Inflammatory macrophage treated with lipopolysaccharide for 4 hours (primary cell): Measurements from ENCODE around the gene UQCR10.
"Not testable (repeated sequence)": the region's sequence is repeated elsewhere in the genome, so short reads cannot be mapped to it uniquely, and the experiment has no call there.

Source experiments
- DNase-seq: peaks from one replicate; pipeline ENCODE4 v3.0.0-alpha.2; 2020

UQCR10 gene

GRCh38 chr22:29737251-29738117, 29.7 kb upstream of the UQCR10 start:
- no peak for DNase-seq

DNA sequence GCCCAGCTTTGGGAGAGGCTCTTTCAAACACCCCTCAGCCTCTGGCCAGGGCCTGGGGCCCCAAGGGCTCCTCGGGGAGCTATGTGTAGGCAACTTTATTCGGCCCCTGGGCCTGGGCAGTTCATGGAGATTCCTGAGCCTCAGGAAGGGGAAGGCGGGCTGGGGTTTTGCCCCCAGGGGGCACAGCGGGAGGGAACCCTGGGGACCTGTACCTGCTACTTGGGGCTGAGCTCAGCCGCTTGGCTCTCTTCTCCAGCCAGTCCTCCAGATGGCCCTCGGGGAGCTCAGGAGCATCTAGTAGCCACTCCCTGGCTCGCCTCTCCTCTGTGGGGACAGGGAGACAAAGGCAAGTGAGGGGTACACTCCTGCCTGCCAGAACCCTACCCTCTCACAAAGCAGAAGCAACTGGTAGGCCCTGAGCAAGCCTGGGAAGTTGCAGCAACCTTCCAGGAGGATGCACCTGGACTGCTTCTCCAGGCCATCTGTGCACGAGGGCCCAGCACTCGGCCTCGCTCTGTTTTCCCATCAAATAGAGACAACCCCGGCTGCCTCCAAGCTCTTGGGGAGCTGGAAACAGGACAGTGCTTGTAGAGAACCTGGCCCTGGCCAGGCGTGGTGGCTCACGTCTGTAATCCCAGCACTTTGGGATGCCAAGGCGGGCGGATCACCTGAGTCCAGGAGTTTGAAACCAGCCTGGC, 28.9 kb upstream of the UQCR10 start:
- no peak for DNase-seq

DNA sequence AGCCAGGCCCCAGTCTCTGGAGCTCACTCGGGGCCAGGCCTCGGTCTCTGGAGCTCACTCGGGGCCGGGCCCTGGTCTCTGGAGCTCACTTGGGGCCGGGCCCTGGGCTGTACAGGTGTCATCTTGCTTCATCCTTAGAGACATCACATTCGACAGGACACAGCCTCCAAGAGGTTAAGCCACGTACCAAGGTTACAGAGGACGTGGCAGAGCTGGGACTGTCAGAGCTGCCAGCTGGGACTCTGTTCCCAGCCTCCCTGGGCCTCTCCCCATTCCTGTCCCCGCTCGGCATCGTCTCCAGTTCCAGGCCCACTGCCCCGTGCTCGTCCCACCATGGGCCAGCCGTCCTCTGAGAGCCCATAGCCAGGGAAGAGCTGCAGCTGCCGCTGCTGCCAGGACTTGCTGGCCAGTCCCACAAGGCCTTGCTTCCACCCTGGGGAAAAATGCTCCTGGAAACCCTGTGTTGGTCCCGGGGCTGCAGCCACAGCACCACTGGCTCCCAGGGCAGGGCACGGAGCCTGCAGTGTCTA, 27.8 kb upstream of the UQCR10 start:
- DNase-seq, result no peak

- no peak for DNase-seq
Measured at GRCh38 chr22:29740216-29740615, 27.0 kb upstream of the UQCR10 start.

DNA sequence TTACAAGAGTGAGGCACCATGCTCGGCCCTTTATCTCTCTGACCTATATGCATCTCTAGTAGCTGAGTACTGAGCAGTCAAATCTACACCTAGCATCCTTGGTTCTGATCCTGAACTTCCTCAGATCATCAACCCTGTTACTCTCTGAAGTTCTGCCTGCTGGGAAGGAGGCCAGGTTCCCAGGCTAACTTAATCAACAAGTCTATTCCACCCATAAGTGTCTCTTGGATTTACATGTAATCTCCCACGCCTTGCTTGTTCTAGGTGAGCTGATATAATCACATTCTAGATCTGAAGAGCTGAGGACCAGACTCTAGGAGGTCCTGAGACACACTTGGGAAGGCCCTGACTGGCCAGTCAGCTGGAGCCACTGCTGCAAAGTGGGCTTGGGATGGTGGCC, 25.2 kb upstream of the UQCR10 start:
- no peak for DNase-seq

GRCh38 chr22:29742326-29742725, 24.8 kb upstream of the UQCR10 start:
- DNase-seq, result no peak

GRCh38 chr22:29744902-29745301, 22.3 kb upstream of the UQCR10 start:
- no peak for DNase-seq

DNA sequence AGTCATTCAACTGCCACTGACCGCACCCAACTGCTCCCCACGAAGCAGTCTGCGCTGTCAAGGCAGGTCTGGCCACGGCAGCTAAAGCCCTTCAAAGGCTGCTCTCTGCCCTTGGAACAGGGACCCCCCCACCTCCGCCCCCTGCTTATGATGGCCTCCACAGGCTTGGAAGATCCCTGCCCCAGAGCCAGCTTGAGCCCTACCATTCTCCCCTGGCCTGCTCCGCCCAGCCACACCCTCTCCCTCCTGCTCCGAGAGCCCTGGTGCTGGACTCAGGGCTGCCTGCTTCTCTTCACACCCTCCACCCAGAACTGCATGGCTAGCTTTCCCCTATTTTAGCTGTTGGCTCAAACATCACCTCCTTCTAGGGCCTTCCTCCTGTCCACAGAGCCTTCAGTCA, 19.3 kb upstream of the UQCR10 start:
- no peak for DNase-seq

DNA sequence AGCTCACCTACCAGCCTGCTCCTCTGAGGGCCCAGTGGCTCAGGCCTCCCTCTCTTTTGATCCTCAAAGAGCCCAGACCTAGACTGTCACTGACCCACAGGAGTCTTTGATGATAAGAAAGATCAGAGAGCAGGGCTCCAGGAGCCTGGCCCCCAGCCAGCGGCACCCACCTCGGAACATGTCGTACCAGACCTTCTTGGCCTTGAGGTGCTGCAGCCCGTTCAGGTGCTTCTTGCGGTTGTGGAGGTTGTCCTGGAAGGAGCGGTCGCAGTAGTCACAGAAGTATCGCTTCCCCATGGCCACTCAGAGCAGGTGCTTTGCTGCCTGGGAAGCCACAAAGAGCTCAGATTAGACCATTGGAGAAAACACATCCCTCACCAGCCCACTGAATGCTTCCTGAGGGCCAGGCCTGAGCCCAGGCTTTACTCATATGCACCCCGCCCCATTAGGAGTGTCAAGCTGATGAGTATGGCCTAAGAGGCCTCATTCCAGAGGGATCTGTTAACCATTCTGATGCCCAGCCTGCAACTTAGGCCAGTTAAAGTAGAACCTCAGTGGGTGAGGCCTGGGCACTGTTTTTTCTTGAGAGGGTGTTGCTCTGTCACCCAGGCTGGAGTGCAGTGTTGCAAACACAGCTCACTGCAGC, 18.8 kb upstream of the UQCR10 start:
- no peak for DNase-seq

GRCh38 chr22:29750029-29750428, 17.1 kb upstream of the UQCR10 start:
- no peak for DNase-seq

DNA sequence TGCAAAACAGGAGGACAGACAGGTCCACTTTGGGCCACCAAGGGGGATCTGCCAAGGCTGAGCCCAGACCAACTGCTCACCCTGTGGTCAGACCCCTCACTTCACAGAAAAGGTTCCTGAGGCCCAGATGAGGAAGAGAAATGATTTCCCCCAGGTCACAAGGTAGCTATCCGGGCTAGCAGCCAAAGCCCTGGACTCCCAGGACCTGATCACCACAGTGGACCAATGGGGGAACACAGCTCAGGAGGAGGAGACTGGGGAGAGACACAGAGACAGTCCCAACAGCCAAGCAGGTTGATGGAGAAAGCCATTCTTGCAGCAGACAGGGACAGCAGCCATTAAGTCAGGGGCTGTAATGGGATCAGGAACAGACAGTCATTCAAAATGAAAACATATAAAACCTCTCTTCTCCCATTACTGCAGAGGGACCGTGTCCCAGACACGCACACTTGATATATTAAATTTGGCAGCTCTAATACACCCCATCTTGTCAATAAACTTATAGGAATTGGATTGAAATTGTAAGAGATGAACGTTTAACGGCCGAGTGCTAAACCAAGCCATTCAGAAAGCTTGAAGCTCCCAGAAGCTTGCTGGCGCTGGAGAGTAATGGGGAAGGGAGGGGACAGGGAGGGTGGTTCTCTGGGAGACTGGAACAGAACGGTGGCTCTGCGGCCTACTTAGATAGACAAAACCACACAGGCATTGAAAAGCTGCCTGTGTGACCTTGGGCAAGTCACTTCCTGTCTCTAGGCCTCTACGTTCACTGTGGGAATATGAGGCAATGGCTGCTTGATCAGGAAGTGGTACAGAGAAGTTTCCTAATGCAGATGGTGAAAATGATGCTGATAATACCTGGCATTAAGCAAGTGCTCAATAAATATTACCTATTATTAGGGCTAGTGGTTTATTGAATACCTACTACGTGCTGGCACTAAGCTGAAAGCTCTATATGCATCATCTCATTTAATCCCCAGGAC, 16.3 kb upstream of the UQCR10 start:
- DNase-seq, result peak; percentile 87

DNA sequence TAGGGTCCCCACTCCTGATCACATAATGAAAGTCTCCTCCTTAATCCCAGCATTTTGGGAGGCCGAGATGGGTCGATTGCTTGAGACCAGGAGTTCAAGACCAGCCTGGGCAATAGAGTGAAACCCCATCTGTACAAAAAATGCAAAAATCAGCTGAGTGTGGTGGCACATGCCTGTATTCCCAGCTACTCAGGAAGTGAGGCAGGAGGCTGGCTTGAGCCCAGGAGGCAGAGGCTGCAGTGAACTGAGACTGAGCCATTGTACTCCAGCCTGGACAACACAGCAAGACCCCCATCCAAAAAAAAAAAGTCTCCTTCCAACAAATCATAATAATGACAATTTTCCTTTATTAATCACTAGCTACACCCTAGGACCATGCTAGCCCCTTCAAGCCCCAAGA, 15.5 kb upstream of the UQCR10 start:
- DNase-seq, result no peak

DNA sequence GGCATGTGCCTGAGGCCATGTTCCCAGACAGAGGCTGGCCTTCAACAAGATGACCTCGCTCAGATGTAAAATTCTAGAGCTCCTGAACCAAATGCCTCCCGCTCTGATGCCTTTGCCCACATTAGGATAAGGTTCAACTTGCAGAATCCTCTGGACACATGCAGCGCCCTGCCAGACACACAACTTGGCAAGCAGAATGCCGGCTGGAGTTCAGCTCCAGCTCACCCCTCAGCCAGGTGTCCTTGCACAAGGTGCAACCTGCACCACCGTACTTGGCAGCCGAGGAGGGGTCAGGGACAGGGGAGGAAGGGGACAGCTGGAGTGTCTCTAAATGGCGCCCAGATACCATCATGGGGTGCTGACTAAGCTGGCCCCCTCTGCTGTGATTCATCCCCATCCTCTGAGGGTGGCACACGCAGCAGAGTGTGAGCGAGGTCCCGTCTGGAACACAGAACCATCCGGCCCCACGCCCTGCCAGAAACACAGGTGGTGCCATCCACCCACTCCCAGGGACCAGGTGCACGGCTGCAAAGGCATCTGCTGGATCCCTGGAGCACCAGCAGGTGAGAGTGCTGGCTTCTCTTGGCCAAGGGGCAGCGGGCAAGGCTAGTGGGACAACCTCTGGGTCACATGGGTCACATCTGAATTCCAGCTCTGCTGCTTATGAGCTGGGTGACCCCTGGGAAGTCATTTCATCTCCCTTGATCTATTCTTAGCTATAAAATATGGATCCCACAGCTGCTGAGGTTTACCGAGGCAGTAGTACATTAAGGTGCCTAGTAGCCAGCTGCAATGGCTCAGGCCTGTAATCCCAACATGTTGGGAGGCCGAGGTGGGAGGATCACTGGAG, 13.1 kb upstream of the UQCR10 start:
- no peak for DNase-seq

- not testable (repeated sequence) for DNase-seq
Measured at GRCh38 chr22:29754658-29755395, 12.3 kb upstream of the UQCR10 start.

DNA sequence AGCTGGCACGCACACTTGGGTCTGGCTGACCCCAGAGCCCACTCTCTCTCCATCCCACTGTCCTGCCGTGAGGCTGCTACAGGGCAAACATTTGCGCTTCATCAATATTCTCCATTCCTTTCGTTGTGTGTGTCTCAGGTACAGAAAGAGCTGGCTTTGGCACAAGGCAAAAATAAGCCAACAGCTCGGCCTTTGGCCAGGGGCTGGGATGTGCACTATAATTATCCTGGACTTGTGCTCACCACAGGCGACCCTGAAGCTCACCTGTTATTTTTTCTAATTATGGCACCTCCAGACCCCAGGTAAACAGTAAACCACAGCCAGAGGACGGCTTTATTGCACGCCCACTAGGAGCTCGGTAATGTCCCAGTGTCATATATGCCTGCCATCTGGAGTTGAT, 11.3 kb upstream of the UQCR10 start:
- no peak for DNase-seq

DNA sequence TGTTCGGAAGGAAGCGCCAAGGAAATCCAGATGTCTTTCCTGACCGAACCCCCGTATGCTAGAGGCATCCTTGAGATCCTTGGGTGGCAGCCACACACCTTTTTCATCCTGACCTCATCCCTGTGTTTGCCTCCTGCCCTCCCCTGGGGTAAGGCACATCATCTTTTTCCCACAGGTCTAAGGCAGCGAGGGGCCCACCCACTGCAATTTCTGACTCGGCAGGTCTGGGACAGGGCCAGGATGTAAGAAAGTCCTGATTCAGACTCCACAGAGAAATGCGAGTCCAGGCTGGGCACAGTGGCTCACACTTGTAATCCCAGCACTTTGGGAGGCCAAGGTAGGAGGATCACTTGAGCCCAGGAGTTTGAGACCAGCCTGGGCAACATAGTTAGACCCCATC, 10.8 kb upstream of the UQCR10 start:
- DNase-seq, result no peak

DNA sequence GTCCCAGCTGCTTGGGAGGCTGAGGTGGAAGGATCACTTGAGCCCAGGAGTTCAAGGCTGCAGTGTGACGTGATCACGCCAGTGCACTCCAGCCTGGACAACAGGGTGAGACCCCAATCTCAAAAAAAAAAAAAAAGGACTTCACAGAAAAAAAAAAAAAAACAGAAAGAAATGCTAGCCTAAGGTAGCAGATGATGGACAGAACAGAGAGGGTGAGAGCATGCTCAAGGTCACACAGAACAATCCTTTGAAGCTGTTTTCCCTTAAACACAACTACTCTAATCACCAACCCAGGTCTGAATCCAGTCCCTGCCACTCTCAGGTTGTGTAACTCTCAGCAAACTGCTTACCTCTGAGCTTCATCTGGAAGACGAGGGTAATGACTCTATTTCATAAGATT, 10.1 kb upstream of the UQCR10 start:
- no peak for DNase-seq

DNA sequence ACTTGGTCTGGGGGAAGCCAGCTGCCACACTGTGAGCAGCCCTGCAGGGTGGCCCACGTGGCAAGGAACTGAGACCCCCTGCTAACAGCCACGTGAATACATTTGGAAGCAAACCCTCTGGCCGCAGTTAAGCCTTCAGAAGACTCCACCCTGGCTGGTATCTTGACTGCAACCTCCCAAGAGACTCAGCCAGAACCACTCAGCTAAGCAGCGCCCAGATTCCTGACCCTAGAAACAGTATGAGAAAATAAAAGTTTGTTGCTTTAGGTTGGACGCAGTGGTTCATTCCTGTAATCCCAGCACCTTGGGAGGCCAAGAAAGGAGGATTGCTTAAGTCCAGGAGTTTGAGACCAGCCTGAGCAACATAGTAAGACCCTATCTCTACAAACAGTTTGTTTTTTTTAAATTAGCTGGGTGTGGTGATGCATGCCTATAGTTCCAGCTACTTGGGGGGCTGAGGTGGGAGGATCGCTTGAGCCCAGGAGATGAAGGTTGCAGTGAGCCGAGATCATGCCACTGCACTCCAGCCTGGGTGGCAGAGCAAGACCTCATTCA, 9.0 kb upstream of the UQCR10 start:
- DNase-seq, result no peak

DNA sequence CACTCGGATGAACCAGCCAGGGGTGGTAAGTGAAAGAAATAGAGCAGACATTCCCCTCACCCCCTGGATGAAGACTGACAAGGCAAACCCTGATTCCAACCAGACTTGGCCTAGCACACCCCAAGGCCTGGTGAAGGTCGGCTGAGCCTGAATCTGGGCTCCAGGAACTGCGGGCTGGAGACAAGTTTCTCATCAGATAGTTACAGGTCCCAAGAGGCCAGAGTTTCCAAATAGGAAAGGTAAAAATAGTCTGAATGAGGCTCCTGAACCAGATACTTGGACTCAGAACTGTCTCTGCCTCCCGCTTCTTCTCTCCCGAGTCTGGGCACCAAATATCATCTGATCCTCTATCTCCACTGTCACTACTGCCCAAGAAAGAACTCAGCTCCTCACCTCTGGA, 8.2 kb upstream of the UQCR10 start:
- no peak for DNase-seq

DNA sequence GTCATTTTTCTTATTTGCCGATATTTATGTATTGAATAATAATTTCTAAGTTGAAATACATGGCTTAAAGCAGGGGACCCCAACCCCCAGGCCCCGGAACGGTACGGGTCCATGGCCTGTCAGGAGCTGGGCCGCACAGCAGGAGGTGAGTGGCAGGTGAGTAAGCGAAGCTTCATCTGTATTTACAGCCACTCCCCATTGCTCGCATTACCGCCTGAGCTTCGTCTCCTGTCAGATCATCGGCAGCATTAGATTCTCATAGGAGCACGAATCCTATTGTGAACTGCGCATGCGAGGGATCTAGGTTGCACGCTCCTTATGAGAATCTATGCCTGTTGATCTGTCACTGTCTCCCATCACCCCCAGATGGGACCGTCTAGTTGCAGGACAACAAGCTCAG, 4.9 kb upstream of the UQCR10 start:
- DNase-seq, result no peak
